ENCODE data around the gene NPR3. TPM values are rescaled to one million over a fixed set of nuclear protein-coding genes. Genes with fewer than 3 reads are reported as not detected.

The NPR3 gene
- total and polyA plus RNA-seq, 2 experiments from 2014 or later: 0.07 to 0.15 TPM

DNA sequence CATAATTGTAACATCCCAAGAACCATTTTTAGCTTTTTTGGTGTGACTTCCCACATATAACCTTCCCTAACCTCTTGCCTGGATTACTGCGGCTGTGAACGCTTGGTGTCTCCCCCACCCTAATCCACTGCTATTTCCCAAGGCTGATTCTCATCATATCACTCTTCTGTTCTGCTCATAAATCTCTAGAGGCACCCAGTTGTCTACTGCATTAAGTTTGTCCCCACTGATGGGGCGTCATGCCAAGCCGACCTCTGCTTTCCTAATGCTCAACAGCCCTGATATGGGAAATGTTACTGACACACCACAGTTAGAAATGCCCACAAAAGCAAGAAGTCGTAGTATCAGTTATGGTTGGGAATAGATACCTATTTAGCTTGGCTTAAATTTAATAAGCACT lies 24.4 kb downstream of the NPR3 start:
- H3K4me2 ChIP-seq: no peak overlapping the region
- Mint-ChIP-seq H3K9me3 (no peaks in the 10 kb centered on the region), H3K4me3 (no peak overlapping the region), H3K36me3 (ENCODE audit: low read depth) (no peaks in the 10 kb centered on the region), H3K27me3 (ENCODE audit: insufficient read depth, low read depth, poor library complexity) (peaks cover 1% of the 10 kb centered on the region), H3K4me1 (no peaks in the 10 kb centered on the region), H3K27ac (no peak overlapping the region)
- no peaks in the 10 kb centered on the region for H3F3A ChIP-seq (replicated peaks; ENCODE audit: low read depth)
- no peak for ATAC-seq
- H3K27me3 ChIP-seq (ENCODE audit: insufficient read depth): no peaks in the 10 kb centered on the region
- H4K20me1 ChIP-seq (replicated peaks; ENCODE audit: insufficient read depth): no peaks in the 10 kb centered on the region
- no peaks in the 10 kb centered on the region for H3K36me3 ChIP-seq (ENCODE audit: insufficient read depth)
- H3K4me1 ChIP-seq (ENCODE audit: insufficient read depth): no peaks in the 10 kb centered on the region
- H3K27ac ChIP-seq (ENCODE audit: low read depth): no peak overlapping the region
- no peak overlapping the region for H2AFZ ChIP-seq
- no peak for DNase-seq (ENCODE audit: low spot score)
- no peak overlapping the region for H3K4me3 ChIP-seq
- no peaks in the 10 kb centered on the region for H3K79me2 ChIP-seq (replicated peaks; ENCODE audit: insufficient read depth)
- no peak for TF ChIP-seq EZH2phosphoT487 (IDR thresholded peaks at IDR 0.05; ENCODE audit: unreplicated experiment)
- TF ChIP-seq, protein P1, sequence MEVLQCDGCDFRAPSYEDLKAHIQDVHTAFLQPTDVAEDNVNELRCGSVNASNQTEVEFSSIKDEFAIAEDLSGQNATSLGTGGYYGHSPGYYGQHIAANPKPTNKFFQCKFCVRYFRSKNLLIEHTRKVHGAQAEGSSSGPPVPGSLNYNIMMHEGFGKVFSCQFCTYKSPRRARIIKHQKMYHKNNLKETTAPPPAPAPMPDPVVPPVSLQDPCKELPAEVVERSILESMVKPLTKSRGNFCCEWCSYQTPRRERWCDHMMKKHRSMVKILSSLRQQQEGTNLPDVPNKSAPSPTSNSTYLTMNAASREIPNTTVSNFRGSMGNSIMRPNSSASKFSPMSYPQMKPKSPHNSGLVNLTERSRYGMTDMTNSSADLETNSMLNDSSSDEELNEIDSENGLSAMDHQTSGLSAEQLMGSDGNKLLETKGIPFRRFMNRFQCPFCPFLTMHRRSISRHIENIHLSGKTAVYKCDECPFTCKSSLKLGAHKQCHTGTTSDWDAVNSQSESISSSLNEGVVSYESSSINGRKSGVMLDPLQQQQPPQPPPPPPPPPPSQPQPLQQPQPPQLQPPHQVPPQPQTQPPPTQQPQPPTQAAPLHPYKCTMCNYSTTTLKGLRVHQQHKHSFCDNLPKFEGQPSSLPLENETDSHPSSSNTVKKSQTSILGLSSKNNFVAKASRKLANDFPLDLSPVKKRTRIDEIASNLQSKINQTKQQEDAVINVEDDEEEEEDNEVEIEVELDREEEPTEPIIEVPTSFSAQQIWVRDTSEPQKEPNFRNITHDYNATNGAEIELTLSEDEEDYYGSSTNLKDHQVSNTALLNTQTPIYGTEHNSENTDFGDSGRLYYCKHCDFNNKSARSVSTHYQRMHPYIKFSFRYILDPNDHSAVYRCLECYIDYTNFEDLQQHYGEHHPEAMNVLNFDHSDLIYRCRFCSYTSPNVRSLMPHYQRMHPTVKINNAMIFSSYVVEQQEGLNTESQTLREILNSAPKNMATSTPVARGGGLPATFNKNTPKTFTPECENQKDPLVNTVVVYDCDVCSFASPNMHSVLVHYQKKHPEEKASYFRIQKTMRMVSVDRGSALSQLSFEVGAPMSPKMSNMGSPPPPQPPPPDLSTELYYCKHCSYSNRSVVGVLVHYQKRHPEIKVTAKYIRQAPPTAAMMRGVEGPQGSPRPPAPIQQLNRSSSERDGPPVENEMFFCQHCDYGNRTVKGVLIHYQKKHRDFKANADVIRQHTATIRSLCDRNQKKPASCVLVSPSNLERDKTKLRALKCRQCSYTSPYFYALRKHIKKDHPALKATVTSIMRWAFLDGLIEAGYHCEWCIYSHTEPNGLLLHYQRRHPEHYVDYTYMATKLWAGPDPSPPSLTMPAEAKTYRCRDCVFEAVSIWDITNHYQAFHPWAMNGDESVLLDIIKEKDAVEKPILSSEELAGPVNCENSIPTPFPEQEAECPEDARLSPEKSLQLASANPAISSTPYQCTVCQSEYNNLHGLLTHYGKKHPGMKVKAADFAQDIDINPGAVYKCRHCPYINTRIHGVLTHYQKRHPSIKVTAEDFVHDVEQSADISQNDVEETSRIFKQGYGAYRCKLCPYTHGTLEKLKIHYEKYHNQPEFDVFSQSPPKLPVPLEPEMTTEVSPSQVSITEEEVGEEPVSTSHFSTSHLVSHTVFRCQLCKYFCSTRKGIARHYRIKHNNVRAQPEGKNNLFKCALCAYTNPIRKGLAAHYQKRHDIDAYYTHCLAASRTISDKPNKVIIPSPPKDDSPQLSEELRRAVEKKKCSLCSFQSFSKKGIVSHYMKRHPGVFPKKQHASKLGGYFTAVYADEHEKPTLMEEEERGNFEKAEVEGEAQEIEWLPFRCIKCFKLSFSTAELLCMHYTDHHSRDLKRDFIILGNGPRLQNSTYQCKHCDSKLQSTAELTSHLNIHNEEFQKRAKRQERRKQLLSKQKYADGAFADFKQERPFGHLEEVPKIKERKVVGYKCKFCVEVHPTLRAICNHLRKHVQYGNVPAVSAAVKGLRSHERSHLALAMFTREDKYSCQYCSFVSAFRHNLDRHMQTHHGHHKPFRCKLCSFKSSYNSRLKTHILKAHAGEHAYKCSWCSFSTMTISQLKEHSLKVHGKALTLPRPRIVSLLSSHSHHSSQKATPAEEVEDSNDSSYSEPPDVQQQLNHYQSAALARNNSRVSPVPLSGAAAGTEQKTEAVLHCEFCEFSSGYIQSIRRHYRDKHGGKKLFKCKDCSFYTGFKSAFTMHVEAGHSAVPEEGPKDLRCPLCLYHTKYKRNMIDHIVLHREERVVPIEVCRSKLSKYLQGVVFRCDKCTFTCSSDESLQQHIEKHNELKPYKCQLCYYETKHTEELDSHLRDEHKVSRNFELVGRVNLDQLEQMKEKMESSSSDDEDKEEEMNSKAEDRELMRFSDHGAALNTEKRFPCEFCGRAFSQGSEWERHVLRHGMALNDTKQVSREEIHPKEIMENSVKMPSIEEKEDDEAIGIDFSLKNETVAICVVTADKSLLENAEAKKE (CRISPR knock-in tag; IDR thresholded peaks at IDR 0.05): no peak
- TF ChIP-seq POLR2AphosphoS5 (IDR thresholded peaks at IDR 0.05; ENCODE audit: low read depth): no peak
- no peak for TF ChIP-seq EZH2 (IDR thresholded peaks at IDR 0.05; ENCODE audit: low read depth, unreplicated experiment)
- TF ChIP-seq NANOG (IDR thresholded peaks at IDR 0.05; ENCODE audit: borderline replicate concordance): no peak
- TF ChIP-seq STAT1 (IDR thresholded peaks at IDR 0.05; ENCODE audit: unreplicated experiment): no peak
- no peak for TF ChIP-seq ZNF114 (CRISPR knock-in tag; IDR thresholded peaks at IDR 0.05)
- TF ChIP-seq, protein P2, sequence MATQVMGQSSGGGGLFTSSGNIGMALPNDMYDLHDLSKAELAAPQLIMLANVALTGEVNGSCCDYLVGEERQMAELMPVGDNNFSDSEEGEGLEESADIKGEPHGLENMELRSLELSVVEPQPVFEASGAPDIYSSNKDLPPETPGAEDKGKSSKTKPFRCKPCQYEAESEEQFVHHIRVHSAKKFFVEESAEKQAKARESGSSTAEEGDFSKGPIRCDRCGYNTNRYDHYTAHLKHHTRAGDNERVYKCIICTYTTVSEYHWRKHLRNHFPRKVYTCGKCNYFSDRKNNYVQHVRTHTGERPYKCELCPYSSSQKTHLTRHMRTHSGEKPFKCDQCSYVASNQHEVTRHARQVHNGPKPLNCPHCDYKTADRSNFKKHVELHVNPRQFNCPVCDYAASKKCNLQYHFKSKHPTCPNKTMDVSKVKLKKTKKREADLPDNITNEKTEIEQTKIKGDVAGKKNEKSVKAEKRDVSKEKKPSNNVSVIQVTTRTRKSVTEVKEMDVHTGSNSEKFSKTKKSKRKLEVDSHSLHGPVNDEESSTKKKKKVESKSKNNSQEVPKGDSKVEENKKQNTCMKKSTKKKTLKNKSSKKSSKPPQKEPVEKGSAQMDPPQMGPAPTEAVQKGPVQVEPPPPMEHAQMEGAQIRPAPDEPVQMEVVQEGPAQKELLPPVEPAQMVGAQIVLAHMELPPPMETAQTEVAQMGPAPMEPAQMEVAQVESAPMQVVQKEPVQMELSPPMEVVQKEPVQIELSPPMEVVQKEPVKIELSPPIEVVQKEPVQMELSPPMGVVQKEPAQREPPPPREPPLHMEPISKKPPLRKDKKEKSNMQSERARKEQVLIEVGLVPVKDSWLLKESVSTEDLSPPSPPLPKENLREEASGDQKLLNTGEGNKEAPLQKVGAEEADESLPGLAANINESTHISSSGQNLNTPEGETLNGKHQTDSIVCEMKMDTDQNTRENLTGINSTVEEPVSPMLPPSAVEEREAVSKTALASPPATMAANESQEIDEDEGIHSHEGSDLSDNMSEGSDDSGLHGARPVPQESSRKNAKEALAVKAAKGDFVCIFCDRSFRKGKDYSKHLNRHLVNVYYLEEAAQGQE (IDR thresholded peaks at IDR 0.05; ENCODE audit: unreplicated experiment): no peak
- TF ChIP-seq, protein P3, sequence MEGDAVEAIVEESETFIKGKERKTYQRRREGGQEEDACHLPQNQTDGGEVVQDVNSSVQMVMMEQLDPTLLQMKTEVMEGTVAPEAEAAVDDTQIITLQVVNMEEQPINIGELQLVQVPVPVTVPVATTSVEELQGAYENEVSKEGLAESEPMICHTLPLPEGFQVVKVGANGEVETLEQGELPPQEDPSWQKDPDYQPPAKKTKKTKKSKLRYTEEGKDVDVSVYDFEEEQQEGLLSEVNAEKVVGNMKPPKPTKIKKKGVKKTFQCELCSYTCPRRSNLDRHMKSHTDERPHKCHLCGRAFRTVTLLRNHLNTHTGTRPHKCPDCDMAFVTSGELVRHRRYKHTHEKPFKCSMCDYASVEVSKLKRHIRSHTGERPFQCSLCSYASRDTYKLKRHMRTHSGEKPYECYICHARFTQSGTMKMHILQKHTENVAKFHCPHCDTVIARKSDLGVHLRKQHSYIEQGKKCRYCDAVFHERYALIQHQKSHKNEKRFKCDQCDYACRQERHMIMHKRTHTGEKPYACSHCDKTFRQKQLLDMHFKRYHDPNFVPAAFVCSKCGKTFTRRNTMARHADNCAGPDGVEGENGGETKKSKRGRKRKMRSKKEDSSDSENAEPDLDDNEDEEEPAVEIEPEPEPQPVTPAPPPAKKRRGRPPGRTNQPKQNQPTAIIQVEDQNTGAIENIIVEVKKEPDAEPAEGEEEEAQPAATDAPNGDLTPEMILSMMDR (conservative IDR thresholded peaks at IDR 0.05; ENCODE audit: low read depth in 2 of 2): no peak
- no peak for TF ChIP-seq CREB1 (CRISPR knock-in tag; IDR thresholded peaks at IDR 0.05; ENCODE audit: low read depth)
- no peak for TF ChIP-seq ZNF331 (CRISPR knock-in tag; IDR thresholded peaks at IDR 0.05; ENCODE audit: low read depth)
- no peak for TF ChIP-seq JUNB (IDR thresholded peaks at IDR 0.05; ENCODE audit: unreplicated experiment)
- TF ChIP-seq, protein P4, sequence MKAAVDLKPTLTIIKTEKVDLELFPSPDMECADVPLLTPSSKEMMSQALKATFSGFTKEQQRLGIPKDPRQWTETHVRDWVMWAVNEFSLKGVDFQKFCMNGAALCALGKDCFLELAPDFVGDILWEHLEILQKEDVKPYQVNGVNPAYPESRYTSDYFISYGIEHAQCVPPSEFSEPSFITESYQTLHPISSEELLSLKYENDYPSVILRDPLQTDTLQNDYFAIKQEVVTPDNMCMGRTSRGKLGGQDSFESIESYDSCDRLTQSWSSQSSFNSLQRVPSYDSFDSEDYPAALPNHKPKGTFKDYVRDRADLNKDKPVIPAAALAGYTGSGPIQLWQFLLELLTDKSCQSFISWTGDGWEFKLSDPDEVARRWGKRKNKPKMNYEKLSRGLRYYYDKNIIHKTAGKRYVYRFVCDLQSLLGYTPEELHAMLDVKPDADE (IDR thresholded peaks at IDR 0.05): no peak
- no peaks in the 10 kb centered on the region for H3K9me2 ChIP-seq (ENCODE audit: insufficient read depth)

All from GM23338 (cell line).